NT2/D1 (cell line): ENCODE measurements around the gene SAMD3.
"Not testable (repeated sequence)": the region's sequence is repeated elsewhere in the genome, so short reads cannot be mapped to it uniquely, and the experiment has no call there.

ENCODE experiments used
- DNase-seq: peaks from one replicate; pipeline ENCODE4 v3.0.0-alpha.2; 2011; ENCODE audit warnings: low read depth, low spot score
- H3K27me3 ChIP-seq: 2 replicates; pipeline ENCODE4 v1.6.0; 2011; ENCODE audit warnings: mild to moderate bottlenecking; ENCODE audit not compliant: insufficient read length, insufficient read depth
- H3K36me3 ChIP-seq: 2 replicates; pipeline ENCODE4 v1.6.1; 2011; ENCODE audit warnings: mild to moderate bottlenecking, low read length, mixed read lengths; ENCODE audit not compliant: insufficient read depth, insufficient read length
- H3K4me1 ChIP-seq: 2 replicates; pipeline ENCODE4 v1.5.1; 2011; ENCODE audit not compliant: insufficient read depth, insufficient read length
- H3K4me3 ChIP-seq: 2 replicates; pipeline ENCODE4 v1.5.1; 2011; ENCODE audit warnings: low read depth; ENCODE audit not compliant: insufficient read length
- H3K9ac ChIP-seq: 2 replicates; pipeline ENCODE4 v1.6.0; 2011; ENCODE audit warnings: low read depth; ENCODE audit not compliant: insufficient read length
- H3K9me3 ChIP-seq: 2 replicates; pipeline ENCODE4 v1.5.1; 2011; ENCODE audit warnings: mild to moderate bottlenecking, low read length; ENCODE audit not compliant: insufficient read depth
- SUZ12 ChIP-seq: IDR thresholded peaks from 2 replicates; pipeline ENCODE4 v1.6.1; 2011; ENCODE audit not compliant: insufficient read length, insufficient read depth; ENCODE audit errors: extremely low read depth
- YY1 ChIP-seq: IDR thresholded peaks from 2 replicates; pipeline ENCODE4 v1.6.1; 2011; ENCODE audit not compliant: insufficient read length, insufficient read depth
- ZNF274 ChIP-seq: IDR thresholded peaks from 2 replicates; pipeline ENCODE4 v1.6.1; 2011; ENCODE audit warnings: mild to moderate bottlenecking, low read depth, low read length

Gene SAMD3

GRCh38 chr6:130222775-130223174 is at the start of gene SAMD3:
SAMD3 (minus strand) TSS chr6:130222951; CDS start chr6:130215273, 7,678 bp downstream.
- no peak within 1 kb of the TSS for H3K4me3 ChIP-seq
- H3K9ac ChIP-seq, result no peak within 1 kb of the TSS
- no peak for DNase-seq
- H3K4me1 ChIP-seq, result peaks cover 2% of the 10 kb centered on the region
- TF ChIP-seq ZNF274, result no peak
- no peak for TF ChIP-seq YY1
- TF ChIP-seq SUZ12, result no peak
- no peaks in the 10 kb centered on the region for H3K9me3 ChIP-seq
- no peaks in the 10 kb centered on the region for H3K36me3 ChIP-seq
- no peaks in the 10 kb centered on the region for H3K27me3 ChIP-seq

GRCh38 chr6:130269969-130270635 is 47.4 kb upstream of the SAMD3 start:
- TF ChIP-seq SUZ12, result no peak
- TF ChIP-seq YY1, result no peak
- TF ChIP-seq ZNF274, result no peak
- H3K4me1 ChIP-seq, result no peaks in the 10 kb centered on the region
- H3K27me3 ChIP-seq, result no peaks in the 10 kb centered on the region
- H3K36me3 ChIP-seq, result no peaks in the 10 kb centered on the region
- no peak overlapping the region for H3K4me3 ChIP-seq
- peaks cover 22% of the 10 kb centered on the region for H3K9me3 ChIP-seq
- no peak for DNase-seq
- H3K9ac ChIP-seq, result no peak overlapping the region

GRCh38 chr6:130265553-130265952 is 42.8 kb upstream of the SAMD3 start:
- not testable (repeated sequence) for H3K9ac ChIP-seq, H3K36me3 ChIP-seq, H3K4me3 ChIP-seq, H3K9me3 ChIP-seq, DNase-seq, H3K27me3 ChIP-seq, H3K4me1 ChIP-seq

- Histone ChIP-seq H3K4me3 (no peak overlapping the region), H3K36me3 (no peaks in the 10 kb centered on the region)
Measured at GRCh38 chr6:130262008-130262407, 39.3 kb upstream of the SAMD3 start.

GRCh38 chr6:130261558-130261957 is 38.8 kb upstream of the SAMD3 start:
- H3K36me3 ChIP-seq, H3K4me3 ChIP-seq, H3K9ac ChIP-seq, H3K4me1 ChIP-seq, H3K27me3 ChIP-seq, DNase-seq, H3K9me3 ChIP-seq: not testable (repeated sequence)

More at GRCh38 chr6:130262008-130262407, 39.3 kb upstream of the SAMD3 start:
- Histone ChIP-seq H3K4me1 (no peaks in the 10 kb centered on the region), H3K9ac (no peak overlapping the region), H3K9me3 (no peaks in the 10 kb centered on the region), H3K27me3 (no peaks in the 10 kb centered on the region)
- no peak for TF ChIP-seq ZNF274
- TF ChIP-seq YY1, result no peak
- no peak for TF ChIP-seq SUZ12
- no peak for DNase-seq

- H3K4me1 ChIP-seq, H3K36me3 ChIP-seq, H3K4me3 ChIP-seq, H3K9ac ChIP-seq, DNase-seq, H3K27me3 ChIP-seq, H3K9me3 ChIP-seq: not testable (repeated sequence)
Measured at GRCh38 chr6:130260614-130261241, 38.0 kb upstream of the SAMD3 start.

GRCh38 chr6:130260050-130260462 is 37.3 kb upstream of the SAMD3 start:
- H3K36me3 ChIP-seq, DNase-seq, H3K9me3 ChIP-seq, H3K4me1 ChIP-seq, H3K4me3 ChIP-seq, H3K27me3 ChIP-seq, H3K9ac ChIP-seq: not testable (repeated sequence)

GRCh38 chr6:130259557-130259956 is 36.8 kb upstream of the SAMD3 start:
- H3K27me3 ChIP-seq, result no peaks in the 10 kb centered on the region
- H3K36me3 ChIP-seq, result no peaks in the 10 kb centered on the region
- H3K9ac ChIP-seq, result no peak overlapping the region
- no peaks in the 10 kb centered on the region for H3K4me1 ChIP-seq
- no peaks in the 10 kb centered on the region for H3K9me3 ChIP-seq
- DNase-seq, result no peak
- TF ChIP-seq ZNF274 (no peak), YY1 (no peak), SUZ12 (no peak)
- H3K4me3 ChIP-seq, result no peak overlapping the region
